RPMI7951 (cell line): ENCODE data around the gene ZSCAN22. TPM values are rescaled to one million over a fixed set of nuclear protein-coding genes. Genes with fewer than 3 reads are reported as not detected.
"Not testable (repeated sequence)": the region's sequence is repeated elsewhere in the genome, so short reads cannot be mapped to it uniquely, and the experiment has no call there.

ENCODE experiments used
- DNase-seq: peaks from one replicate; pipeline ENCODE4 v3.0.0-alpha.2; 2012; ENCODE audit warnings: low read depth
- total RNA-seq: library from RNA; depleted of rRNA; stranded (reverse); fragments of >200 nt; shearing (Covaris generic); gene quantifications from 2 replicates; pipeline ENCODE4 v1.2.3, GENCODE V29; 2014; rRNA removed

Gene ZSCAN22
- total RNA-seq, 1 experiment from 2014 or later, result 4.1 TPM

DNA sequence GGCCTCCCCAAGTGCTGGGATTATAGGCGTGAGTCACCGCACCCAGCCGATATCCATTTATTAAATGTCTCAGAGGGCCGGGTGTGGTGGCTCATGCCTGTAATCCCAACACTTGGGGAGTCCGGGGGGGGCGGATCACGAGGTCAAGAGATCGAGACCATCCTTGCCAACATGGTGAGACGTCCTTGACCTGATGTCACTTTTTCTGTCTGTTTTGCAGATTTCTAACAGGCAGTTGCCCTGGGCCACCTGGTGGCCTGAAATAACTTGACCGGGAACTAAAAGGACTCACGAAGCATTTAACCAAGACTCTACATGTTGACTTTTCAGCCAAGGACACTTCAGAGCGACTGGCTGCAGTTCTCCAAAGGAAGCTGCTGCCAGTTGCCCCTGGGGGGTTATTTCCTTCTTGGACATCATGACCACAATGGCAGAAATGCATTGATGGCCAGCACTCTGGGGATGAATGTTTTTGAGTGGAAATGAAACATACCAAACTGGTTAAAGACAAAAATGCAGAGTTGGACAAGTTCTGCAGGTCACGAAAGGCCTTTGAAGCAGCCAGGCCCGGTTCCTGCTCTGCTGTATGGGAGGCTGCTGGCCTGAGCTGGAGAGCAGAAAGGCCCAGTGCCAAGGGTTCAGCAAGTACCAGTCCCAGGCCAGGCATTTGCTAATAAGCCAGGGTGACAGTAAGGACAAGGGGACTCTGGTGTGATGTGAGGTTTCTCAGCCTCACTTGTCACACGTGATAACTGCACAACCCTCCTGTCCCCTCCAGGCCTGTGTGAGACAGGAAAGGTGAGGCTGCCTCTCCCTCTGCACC is 45.7 kb downstream of the ZSCAN22 start:
- peak; percentile 33 for DNase-seq

GRCh38 chr19:58374200-58374599 is 47.4 kb downstream of the ZSCAN22 start:
- no peak for DNase-seq

DNA sequence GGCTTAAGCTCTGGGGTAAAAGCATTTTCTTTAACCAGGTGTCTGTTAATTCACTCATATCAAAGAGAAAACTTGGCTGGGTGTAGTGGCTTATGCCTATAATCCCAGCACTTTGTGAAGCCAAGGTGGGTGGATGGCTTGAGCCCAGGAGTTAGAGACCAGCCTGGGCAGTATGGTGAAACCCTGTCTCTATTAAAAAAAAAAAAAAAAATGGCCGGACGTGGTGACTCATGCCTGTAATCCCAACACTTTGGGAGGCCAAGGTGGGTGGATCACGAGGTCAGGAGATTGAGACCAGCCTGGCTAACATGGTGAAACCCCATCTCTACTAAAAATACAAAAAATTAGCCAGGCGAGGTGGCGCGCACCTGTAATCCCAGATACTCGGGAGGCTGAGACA is 49.9 kb downstream of the ZSCAN22 start:
- DNase-seq, result not testable (repeated sequence)

DNA sequence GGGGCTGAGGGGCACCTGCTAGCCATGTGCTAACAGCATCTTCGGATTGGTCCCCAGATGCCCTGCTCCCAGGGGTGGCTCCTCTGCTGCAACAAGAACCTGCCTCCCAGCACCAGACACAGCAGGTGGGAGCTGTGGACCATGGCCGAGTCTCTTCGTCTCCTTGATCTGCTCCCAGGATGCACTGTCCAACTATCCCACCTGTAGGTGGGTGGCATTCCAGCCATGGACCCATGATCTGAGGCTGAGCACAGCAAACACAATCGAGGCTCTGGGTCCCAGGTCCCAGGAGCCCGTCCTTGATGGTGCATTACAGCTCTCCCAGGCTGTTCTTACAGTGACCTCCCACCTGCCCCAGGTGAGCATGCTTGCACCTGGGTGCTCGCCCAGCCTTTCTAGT is 52.5 kb downstream of the ZSCAN22 start:
- DNase-seq, result no peak

DNA sequence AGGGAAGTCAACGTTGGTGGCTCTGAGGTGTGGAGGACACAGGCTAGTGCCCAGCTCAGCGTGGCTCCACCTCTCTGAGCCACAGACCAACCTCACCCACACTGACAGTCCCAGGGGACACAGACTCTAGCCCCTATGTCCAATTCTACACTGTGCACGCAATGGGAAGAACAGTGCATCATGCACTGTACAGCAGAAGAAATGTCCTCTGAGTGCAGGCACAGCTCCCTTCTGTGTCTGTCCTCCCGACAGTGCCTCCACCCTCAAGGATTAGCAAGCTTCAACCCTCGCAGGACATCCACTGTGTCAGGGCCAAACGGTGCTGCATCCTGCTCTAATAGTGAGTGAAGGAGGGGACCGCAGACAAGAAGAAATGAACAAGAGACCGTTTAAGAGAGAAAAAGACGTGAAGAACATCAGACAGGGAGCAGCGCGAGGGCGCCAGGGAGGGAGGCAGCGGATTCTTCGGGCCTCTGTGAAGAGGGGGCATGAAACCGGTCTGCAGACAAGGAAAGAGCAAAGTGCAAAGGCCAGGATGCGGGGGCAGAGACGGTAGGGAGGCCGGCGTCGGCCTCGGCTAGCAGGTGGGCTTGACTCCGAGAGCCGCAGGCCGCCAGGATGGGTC is 53.4 kb downstream of the ZSCAN22 start:
- DNase-seq, result no peak

GRCh38 chr19:58380662-58381459 is 54.1 kb downstream of the ZSCAN22 start, which contains the start of gene ZNF837:
Gene ZNF837, minus strand, starts transcription at chr19:58381030. Its CDS starts 11,698 bp downstream, at chr19:58369332.
- DNase-seq, result peak; percentile 100

GRCh38 chr19:58381460-58382212 is 54.8 kb downstream of the ZSCAN22 start:
- no peak for DNase-seq

DNA sequence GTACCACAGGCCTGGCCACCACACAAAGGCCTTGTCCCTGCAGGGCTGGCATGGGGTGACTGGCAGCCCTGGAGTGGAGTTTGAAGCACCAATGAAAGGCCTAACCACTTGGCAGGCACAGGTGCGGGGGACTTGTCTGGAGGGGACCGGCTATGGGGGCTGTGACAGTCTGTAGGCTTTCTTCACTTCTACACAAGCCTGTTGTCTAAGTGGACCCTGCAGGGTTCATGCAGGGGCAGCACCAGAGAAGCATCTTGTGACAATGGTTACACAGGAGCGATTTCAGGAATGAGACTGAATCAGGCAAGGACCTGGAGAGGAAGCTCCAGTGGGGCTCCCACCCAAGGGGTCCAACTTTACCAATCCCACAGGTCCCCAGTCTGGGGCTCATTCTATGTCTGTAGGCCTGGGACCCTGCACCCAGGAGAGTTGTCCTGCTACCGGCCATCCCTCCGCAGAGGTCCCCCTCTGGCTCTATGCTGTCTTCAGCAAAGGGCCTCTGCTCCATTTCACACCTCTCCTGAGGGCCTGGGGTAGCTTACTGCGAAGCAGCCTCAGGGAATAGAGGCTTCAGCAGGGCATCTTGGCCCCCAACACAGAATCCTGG is 56.3 kb downstream of the ZSCAN22 start:
- no peak for DNase-seq

DNA sequence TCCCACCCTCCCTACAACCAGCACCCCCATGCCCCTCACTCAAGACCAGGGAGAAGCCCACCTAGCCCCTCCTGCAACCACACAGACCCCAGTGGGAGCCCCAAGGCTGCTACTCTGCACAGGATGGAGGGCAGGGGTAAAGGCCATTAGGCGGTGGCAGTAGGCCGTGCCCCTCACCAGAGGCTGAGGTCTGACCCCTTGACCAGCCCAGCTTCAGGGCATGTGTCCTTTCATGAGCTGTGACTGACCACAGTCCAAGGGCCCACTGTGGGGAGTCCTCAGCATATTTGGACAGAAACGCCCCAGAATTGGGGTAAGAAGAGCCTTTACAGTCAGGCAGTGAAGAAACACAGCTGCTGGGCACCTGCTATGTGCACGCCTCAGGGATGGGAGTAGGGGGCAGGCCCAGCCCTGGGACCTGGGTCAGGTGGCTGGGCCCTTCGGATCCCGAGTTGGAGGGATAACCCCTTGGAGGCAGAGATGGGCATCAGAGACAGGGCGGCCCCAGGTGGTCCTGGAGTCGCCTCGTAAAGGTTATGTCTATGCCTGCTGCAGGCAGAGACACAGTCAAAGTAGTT is 58.6 kb downstream of the ZSCAN22 start:
- no peak for DNase-seq

- DNase-seq, result no peak
Observed at GRCh38 chr19:58385891-58386575, 59.2 kb downstream of the ZSCAN22 start.

GRCh38 chr19:58386576-58387337 is 60.0 kb downstream of the ZSCAN22 start, which contains the start of gene RPS5:
Gene RPS5, plus strand, starts transcription at chr19:58387269. Its CDS starts 869 bp downstream, at chr19:58388138.
- DNase-seq, result peak; percentile 99

GRCh38 chr19:58387338-58388174 is 60.8 kb downstream of the ZSCAN22 start:
- DNase-seq, result no peak

DNA sequence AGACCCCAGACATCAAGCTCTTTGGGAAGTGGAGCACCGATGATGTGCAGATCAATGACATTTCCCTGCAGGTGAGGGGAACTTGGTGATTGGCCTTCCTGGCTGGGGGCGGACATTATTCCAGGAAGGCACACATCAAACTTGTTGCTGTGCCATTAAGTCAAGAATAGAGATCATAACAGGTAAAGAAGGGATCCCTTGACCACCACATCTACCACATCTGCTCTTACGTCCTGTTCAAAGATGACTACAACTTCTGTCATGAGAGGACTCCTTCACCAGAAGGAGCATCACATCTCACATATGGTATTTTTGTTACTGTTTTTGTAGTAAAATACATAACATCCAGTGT is 61.4 kb downstream of the ZSCAN22 start:
- no peak for DNase-seq

Other genes with a start within 250 kb of the ZSCAN22 start
- gene ZSCAN18, start 228.8 kb upstream of the ZSCAN22 start, total RNA-seq, result 1.8 and 3.0 TPM in 2 replicates
- 6.8 and 9.4 TPM in 2 replicates for gene ZNF329, start 176.2 kb upstream of the ZSCAN22 start, total RNA-seq
- 22.7 and 23.7 TPM in 2 replicates for gene ZNF274, start 143.9 kb upstream of the ZSCAN22 start, total RNA-seq
- gene ZNF544, start 98.1 kb upstream of the ZSCAN22 start, total RNA-seq, result 43.9 and 57.0 TPM in 2 replicates
- gene ZNF8, start 48.0 kb upstream of the ZSCAN22 start, total RNA-seq, result 4.3 and 4.8 TPM in 2 replicates
- gene ERVK3-1, start 21.6 kb upstream of the ZSCAN22 start, total RNA-seq, result 68.7 and 76.6 TPM in 2 replicates
- gene A1BG, start 26.5 kb downstream of the ZSCAN22 start, total RNA-seq, result 64.4 and 111 TPM in 2 replicates
- 0.12 and 0.29 TPM in 2 replicates for gene ZNF497, start 35.8 kb downstream of the ZSCAN22 start, total RNA-seq
- gene ZNF837, start 54.0 kb downstream of the ZSCAN22 start, total RNA-seq, result 1.1 and 1.8 TPM in 2 replicates
- gene RPS5, start 60.3 kb downstream of the ZSCAN22 start, total RNA-seq, result 2,560 and 2,715 TPM in 2 replicates
- not detected in 2 replicates for gene RNF225, start 68.7 kb downstream of the ZSCAN22 start, total RNA-seq
- gene ZNF584, start 81.7 kb downstream of the ZSCAN22 start, total RNA-seq, result 16.3 and 17.2 TPM in 2 replicates
- gene ZNF132, start 113.2 kb downstream of the ZSCAN22 start, total RNA-seq, result 4.6 and 4.8 TPM in 2 replicates
- 4.1 and 9.3 TPM in 2 replicates for gene ZNF324B, start 124.6 kb downstream of the ZSCAN22 start, total RNA-seq
- gene ZNF324, start 140.1 kb downstream of the ZSCAN22 start, total RNA-seq, result 8.6 and 8.9 TPM in 2 replicates
- 6.5 and 9.5 TPM in 2 replicates for gene ZNF446, start 149.4 kb downstream of the ZSCAN22 start, total RNA-seq
- gene SLC27A5, start 185.0 kb downstream of the ZSCAN22 start, total RNA-seq, result 4.7 and 6.0 TPM in 2 replicates
- 5.3 and 8.1 TPM in 2 replicates for gene ZBTB45, start 192.8 kb downstream of the ZSCAN22 start, total RNA-seq
- gene TRIM28, start 217.1 kb downstream of the ZSCAN22 start, total RNA-seq, result 304 and 391 TPM in 2 replicates
- gene CHMP2A, start 228.1 kb downstream of the ZSCAN22 start, total RNA-seq, result 171 and 176 TPM in 2 replicates
- 84.1 and 98.8 TPM in 2 replicates for gene UBE2M, start 231.6 kb downstream of the ZSCAN22 start, total RNA-seq
- gene MZF1, start 246.3 kb downstream of the ZSCAN22 start, total RNA-seq, result 6.5 and 10.2 TPM in 2 replicates